Stimulated activated CD4-positive, alpha-beta T cell treated with anti-CD3 and anti-CD28 coated beads, TNF-alpha, amount 100 ng/mL, for 4 hours (primary cell): ENCODE results near the gene STAT5B.
"Not testable (repeated sequence)": the region's sequence is repeated elsewhere in the genome, so short reads cannot be mapped to it uniquely, and the experiment has no call there.

ENCODE experiments used
- DNase-seq, 3 experiments: peaks; one replicate each; pipeline ENCODE4 v3.0.0-alpha.2; 2020; ENCODE audit warnings: low read depth in 3 of 3

The STAT5B gene

GRCh38 chr17:42233994-42234393 lies 42.2 kb downstream of the STAT5B start:
- no peak for DNase-seq

GRCh38 chr17:42233156-42233555 lies 43.0 kb downstream of the STAT5B start:
- DNase-seq = no peak

DNA sequence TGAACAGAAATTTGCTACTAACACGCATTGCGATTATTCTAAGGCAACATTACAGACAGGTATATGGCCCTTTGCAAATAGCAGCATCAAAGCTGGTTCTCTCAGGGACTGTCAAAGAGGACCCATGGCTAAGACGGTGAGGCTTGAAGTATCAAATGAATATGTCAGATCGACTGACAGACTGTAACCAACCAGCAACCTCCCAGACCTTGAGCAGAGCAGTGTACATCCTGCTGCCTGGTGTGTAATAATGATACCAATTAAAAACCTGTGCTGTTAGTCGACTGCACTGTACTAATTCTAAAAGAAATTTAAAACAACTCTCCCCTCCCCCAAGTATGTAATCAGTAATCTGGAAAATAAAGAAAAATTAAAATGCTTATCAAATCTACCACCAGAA lies 46.0 kb downstream of the STAT5B start:
- DNase-seq = no peak

DNA sequence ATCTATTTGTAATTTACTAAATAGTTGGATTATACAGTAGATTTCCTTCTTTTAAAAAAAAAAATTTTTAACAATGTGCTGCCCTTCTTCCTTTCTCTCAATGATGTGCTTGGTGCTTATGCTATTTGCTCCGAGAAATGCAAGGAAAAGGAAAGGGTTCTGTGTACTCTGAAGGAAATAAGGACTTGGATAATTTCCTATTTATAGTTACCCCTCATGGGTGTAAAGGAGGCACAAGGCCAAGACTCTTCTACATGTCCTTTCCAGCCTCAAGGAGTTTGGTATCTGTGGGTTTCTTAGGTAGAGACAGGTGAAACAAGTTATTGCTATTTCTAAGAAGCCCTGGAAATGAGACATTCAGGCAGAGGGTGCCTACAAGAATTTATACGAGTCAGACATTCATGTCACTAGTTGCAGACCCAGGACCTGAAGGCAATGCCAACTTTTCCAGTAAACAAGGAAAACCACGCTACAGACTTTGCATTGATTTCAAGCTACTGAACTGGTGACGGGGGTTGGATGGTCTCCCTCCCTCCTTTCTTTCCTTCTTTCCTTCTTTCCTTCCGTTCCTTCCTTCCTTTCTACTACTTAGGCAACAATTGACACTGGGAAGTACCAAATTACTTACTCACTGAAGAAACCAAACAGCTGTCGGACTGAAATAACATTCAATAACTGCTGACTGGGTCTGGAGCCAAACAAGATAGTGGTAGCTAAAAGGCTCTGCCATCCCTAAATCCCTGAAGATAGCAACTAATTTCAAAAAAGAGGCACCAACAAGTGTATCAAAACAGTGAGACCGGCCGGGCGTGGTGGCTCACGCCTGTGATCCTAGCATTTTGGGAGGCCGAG lies 48.1 kb downstream of the STAT5B start:
- no peak for DNase-seq

- DNase-seq = no peak
These were observed 50.5 kb downstream of the STAT5B start for GRCh38 chr17:42225646-42226045.

DNA sequence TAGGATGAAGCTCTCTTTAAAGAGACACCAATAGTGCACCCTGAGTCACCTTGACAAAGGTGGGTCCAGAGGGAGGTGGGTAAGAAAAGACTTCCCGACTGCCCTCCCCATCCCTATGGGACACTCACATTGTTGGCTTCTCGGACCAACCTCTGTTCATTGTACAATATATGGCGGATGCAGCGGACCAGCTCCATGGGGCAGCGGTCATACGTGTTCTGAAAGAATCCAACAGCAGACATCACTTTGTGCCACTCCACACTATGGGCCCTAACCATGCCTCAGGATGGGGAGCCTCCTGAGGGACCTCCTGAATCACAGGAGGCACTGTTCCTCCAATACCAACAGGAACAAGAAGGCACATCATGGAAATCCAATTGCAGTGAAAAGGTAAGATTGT lies 51.5 kb downstream of the STAT5B start:
- DNase-seq = no peak

GRCh38 chr17:42221886-42222745 lies 54.1 kb downstream of the STAT5B start:
- peak; percentile 21 to 32 (median 31) for DNase-seq

GRCh38 chr17:42219280-42219679 lies 56.9 kb downstream of the STAT5B start:
- not testable (repeated sequence) for DNase-seq

- DNase-seq = no peak
These were observed 62.0 kb downstream of the STAT5B start for GRCh38 chr17:42214156-42214555.

- DNase-seq = no peak
These were observed 63.8 kb downstream of the STAT5B start for GRCh38 chr17:42212382-42212781.

DNA sequence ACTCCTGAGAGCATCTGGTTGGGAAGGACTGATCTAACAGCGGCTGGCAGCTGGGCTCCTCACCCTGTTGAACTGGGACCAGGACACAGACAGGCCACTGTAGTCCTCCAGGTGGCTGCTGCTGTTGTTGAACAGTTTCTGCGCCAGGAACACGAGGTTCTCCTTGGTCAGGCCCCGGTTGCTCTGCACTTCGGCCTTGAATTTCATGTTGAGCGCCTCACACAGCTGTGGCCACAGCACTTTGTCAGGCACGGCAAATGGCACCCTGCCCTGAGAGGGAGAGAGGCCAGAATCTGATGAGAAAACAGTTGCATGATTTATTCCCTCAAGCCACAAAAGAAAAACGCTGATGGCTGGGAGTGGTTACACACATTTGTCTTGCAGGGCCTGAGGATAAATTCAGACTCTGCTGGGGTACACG lies 64.3 kb downstream of the STAT5B start:
- DNase-seq = not testable (repeated sequence)

DNA sequence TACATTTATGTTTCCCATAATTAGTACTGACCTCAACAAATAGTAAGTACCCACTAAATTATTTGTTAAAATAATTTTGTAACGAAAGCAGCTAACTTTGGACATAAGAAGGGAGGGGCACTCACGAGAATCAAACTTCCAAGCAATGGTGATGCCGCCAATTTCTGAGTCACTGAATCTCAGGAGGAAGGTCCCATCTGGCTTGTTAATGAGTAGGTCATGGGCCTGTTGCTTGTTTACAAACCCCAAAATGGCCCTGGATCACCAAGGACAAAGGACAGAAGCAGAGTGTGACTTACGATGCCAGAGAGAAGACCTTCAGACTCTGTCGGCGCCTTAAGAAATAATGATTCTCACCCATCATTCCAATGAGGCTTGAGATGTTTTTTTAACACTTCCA lies 66.1 kb downstream of the STAT5B start:
- DNase-seq = no peak

DNA sequence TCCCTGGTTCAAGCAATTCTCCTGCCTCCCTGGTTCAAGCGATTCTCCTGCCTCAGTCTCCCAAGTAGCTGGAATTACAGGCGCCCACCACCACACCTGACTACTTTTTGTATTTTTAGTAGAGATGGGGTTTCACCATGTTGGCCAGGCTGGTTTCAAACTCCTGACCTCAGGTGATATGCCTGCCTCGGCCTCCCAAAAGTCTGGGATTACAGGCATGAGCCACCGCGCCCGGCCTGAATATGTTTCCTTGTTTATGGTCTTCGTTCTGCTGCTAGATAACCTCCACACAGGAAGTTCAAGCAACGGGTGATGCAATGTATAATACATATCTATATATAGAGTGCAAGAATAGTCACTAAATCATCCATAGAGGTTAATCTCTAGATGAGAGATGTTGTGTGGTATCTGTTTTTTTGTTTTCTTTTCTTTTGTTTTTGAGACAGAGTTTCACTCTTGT lies 70.0 kb downstream of the STAT5B start:
- not testable (repeated sequence) for DNase-seq

DNA sequence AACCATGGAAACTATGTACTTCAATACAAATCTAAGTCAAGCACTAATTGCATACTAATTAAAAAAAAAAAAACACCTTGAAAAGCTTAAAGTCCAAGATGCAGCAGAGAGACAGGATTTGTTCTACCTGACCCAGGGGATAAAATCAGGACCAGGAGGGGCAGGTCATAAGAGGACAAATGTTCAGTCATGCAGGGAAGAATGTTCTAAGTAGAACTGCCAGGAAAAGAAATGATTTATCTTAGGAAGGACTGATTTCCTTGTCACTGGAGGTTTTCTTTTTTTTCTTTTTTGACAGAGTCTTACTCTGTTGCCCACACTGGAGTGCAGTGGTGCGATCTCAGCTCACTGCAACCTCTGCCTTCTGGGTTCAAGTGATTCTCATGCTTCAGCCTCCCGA lies 72.8 kb downstream of the STAT5B start:
- DNase-seq = no peak

- no peak for DNase-seq
These were observed 73.5 kb downstream of the STAT5B start for GRCh38 chr17:42202696-42203095.

GRCh38 chr17:42202159-42202558 lies 74.0 kb downstream of the STAT5B start:
- DNase-seq = no peak

GRCh38 chr17:42201458-42201772 lies 74.8 kb downstream of the STAT5B start:
- no peak for DNase-seq

DNA sequence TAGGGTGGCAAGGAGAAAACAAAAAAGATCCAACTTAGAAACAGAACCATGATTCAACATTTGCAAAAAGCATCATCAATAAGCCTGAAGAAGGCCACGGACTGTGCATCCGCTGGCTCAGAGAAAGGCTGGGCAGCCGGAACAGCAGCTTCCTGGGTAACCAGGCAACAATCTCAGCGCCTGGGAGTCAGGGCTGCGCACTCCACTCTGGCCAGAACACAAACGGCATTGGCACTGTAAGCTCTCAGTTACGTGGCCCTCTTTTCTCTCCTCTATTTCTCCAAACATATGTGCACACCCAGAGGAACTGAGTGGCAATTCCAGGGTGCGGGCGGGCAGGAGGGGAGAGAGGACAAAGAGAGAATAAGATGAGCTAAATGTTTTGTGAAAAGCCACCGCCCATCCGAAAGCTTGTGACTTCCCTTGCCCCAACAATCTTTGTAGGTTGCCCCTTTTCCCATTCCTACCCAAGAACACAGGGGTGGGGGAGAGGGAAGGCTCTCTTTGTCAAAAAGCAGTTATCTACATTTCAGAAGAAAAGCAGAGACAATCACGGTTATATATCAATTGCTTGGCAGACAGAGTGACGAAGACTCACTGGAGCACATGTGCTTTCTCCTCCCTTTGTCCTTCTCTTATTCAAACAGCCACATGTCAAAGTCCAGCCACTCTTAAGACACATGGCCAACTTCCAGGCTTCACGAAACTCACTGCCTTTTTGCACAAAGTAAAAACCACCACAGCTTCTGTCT lies 75.3 kb downstream of the STAT5B start:
- DNase-seq = no peak

GRCh38 chr17:42199416-42200011 lies 76.7 kb downstream of the STAT5B start:
- no peak for DNase-seq

DNA sequence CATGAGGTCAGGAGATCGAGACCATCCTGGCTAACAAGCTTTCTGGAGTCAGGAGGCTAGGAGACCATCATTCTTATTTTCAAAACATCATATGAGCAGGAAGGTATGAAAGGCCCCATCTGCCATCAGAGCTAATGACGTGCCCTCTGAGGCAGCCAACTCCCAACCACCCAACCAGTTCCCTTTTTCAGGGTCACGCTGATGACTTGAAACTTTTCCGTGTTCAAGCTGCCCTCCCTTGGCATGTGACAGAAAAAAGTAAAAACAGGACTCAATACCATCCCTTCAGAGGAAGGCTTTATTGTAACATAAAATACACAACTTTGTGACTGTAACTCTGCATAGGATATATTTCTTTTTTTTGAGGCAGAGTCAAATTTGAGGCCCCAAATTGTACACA lies 77.3 kb downstream of the STAT5B start:
- no peak for DNase-seq

- DNase-seq = no peak
These were observed 78.5 kb downstream of the STAT5B start for GRCh38 chr17:42197564-42198156.
